ENCODE measurements around the gene CACNA1G.
A peak's percentile ranks its signal among the peaks of the same experiment; 100 is the strongest.

- TF ChIP-seq CTCF (IDR thresholded peaks at IDR 0.05; ENCODE audit: low read depth, low read length, missing input control) (no peak), YY1 (IDR thresholded peaks at IDR 0.05) (no peak), RXRA (IDR thresholded peaks at IDR 0.05) (peak; percentile 47 to 60), GABPA (IDR thresholded peaks at IDR 0.05 in 1 of 2, conservative IDR thresholded peaks at IDR 0.05 in 1 of 2) (no peak), FOXA1 (IDR thresholded peaks at IDR 0.05) (no peak), MAX (IDR thresholded peaks at IDR 0.05) (no peak), ZBTB33 (IDR thresholded peaks at IDR 0.05) (no peak), EGR1 (IDR thresholded peaks at IDR 0.05; ENCODE audit: low read depth in 2 of 2) (no peak), RAD21 (IDR thresholded peaks at IDR 0.05) (peak in 1 of 2 donors; percentile 29), REST (IDR thresholded peaks at IDR 0.05) (no peak), TAF1 (conservative IDR thresholded peaks at IDR 0.05) (no peak)
Observed at GRCh38 chr17:50514936-50515702, 45.4 kb upstream of the CACNA1G start.

Data from liver (tissue), 3 donors.